ENCODE data around the gene SYT11. TPM values are rescaled to one million over a fixed set of nuclear protein-coding genes. Genes with fewer than 3 reads are reported as not detected.

The SYT11 gene
- total and polyA plus RNA-seq, 2 of the 8 experiments (the other 6 are each of a cell fraction or from before 2014, with no cell fraction given), result 7.2 to 9.6 TPM

DNA sequence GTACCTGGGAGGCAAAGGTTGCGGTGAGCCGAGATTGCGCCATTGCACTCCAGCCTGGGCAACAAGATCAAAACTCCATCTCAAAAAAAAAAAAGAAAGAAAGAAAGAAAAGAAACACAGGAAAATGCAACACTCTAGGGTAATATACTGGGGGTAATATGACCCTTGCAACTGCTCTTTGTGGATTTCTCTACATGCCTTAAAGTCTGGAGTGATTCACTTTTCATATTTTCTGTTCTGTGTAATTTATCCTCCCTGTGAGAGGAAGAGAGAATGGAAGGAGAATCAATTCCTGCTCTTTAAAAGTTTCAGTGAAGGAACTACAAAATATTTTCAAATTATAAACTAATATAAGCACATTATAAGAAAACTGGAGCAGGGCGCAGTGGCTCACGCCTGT, 29.1 kb downstream of the SYT11 start:
- Histone ChIP-seq H2BK15ac (ENCODE audit: low read length) (no peak overlapping the region), H3K27me3 (replicated peaks in 1 of 4; ENCODE audit: control insufficient read depth in 3 of 4, extremely low read depth in 1 of 4, insufficient read depth in 3 of 4, low read length in 3 of 4) (no peaks in the 10 kb centered on the region), H3K79me1 (ENCODE audit: low read depth, low read length) (no peaks in the 10 kb centered on the region), H3K4me2 (ENCODE audit: insufficient read depth in 1 of 2, low read depth in 2 of 2, low read length in 2 of 2) (no peak overlapping the region), H3K4me3 (ENCODE audit: extremely low read depth in 1 of 4, insufficient read depth in 2 of 4, low read depth in 3 of 4, low read length in 4 of 4) (no peak overlapping the region), H3K4me1 (replicated peaks in 1 of 4; ENCODE audit: control insufficient read depth in 3 of 4, insufficient read depth in 4 of 4, low read length in 3 of 4) (0 out of 7 replicates have a peak, but pooled peaks cover 0 to 3% (median 0%) of the 10 kb centered on the region in 4 experiments), H4K20me1 (replicated peaks in 1 of 2; ENCODE audit: control insufficient read depth in 1 of 2, insufficient read depth in 2 of 2, low read length in 2 of 2) (no peaks in the 10 kb centered on the region), H3K36me3 (ENCODE audit: control insufficient read depth in 2 of 4, insufficient read depth in 4 of 4, low read length in 3 of 4) (no peaks in the 10 kb centered on the region), H3K9me3 (ENCODE audit: insufficient read depth in 2 of 2, low read depth in 1 of 2, low read length in 1 of 2) (no peaks in the 10 kb centered on the region), H2AK5ac (ENCODE audit: low read depth, low read length) (no peak overlapping the region), H3K18ac (ENCODE audit: extremely low read depth, low read length) (no peak overlapping the region), H2AFZ (ENCODE audit: low read length) (no peak overlapping the region), H4K5ac (ENCODE audit: insufficient read length, low read depth, low read length) (no peak overlapping the region), H3K4ac (replicated peaks; ENCODE audit: insufficient read length, low read depth, low read length) (no peak overlapping the region), H3K9ac (replicated peaks in 1 of 4; ENCODE audit: extremely low read depth in 1 of 4, low read depth in 3 of 4, low read length in 3 of 4) (no peak overlapping the region), H3K79me2 (ENCODE audit: control insufficient read depth in 1 of 2, insufficient read depth in 2 of 2, low read length in 2 of 2) (no peaks in the 10 kb centered on the region), H3K23ac (ENCODE audit: insufficient read length) (no peak overlapping the region), H4K8ac (ENCODE audit: extremely low read depth, insufficient read depth, low read length) (no peak overlapping the region), H2BK12ac (ENCODE audit: low read depth, low read length) (no peak overlapping the region), H3K27ac (ENCODE audit: low read depth, low read length) (no peak overlapping the region), H4K91ac (replicated peaks; ENCODE audit: insufficient read length, low read length) (no peak overlapping the region), H2BK20ac (ENCODE audit: low read length) (no peak overlapping the region), H2BK5ac (ENCODE audit: low read depth, low read length) (no peak overlapping the region), H3K14ac (ENCODE audit: insufficient read length) (no peak overlapping the region), H3K56ac (replicated peaks; ENCODE audit: insufficient read length, low read depth, low read length) (no peak overlapping the region), H2BK120ac (replicated peaks; ENCODE audit: low read depth, low read length) (no peak overlapping the region), H3K23me2 (ENCODE audit: low read depth, low read length) (no peaks in the 10 kb centered on the region)
- DNase-seq (ENCODE audit: low read depth in 1 of 2, low spot score in 2 of 2) (no peak), FAIRE-seq (no peak)
- TF ChIP-seq RNF2 (IDR thresholded peaks at IDR 0.05; ENCODE audit: borderline replicate concordance, low read depth, low read length, missing control alignments, poor library complexity, severe bottlenecking), result no peak
- no peak for TF ChIP-seq CHD1 (IDR thresholded peaks at IDR 0.05; ENCODE audit: low read depth, low read length)
- no peak for TF ChIP-seq KDM1A (IDR thresholded peaks at IDR 0.05; ENCODE audit: borderline replicate concordance, low read length)
- TF ChIP-seq SIN3A (conservative IDR thresholded peaks at IDR 0.05 in 1 of 2, IDR thresholded peaks at IDR 0.05 in 1 of 2; ENCODE audit: low read depth in 1 of 2, low read length in 2 of 2), result no peak
- TF ChIP-seq MAFK (IDR thresholded peaks at IDR 0.05; ENCODE audit: low read depth, low read length), result no peak
- TF ChIP-seq EP300 (IDR thresholded peaks at IDR 0.05; ENCODE audit: borderline replicate concordance in 1 of 2, low read depth in 2 of 2, low read length in 2 of 2), result no peak
- TF ChIP-seq BACH1 (IDR thresholded peaks at IDR 0.05; ENCODE audit: low read length), result no peak
- TF ChIP-seq KDM5A (IDR thresholded peaks at IDR 0.05; ENCODE audit: low read length), result no peak
- TF ChIP-seq POLR2A (IDR thresholded peaks at IDR 0.05; ENCODE audit: control extremely low read depth in 1 of 2, low read depth in 2 of 2, low read length in 2 of 2), result no peak
- no peak for TF ChIP-seq EGR1 (IDR thresholded peaks at IDR 0.05; ENCODE audit: borderline replicate concordance, low read depth, low read length)
- POLR2A ChIA-PET (ENCODE audit: partially characterized antibody), result interaction anchor here (1.9 kb wide), 1 partner anchor 29 kb away, joined by 6 read pairs; the partner anchor contains the start of gene SYT11
- CTCF ChIA-PET (ENCODE audit: partially characterized antibody), result no interaction called here
- WGBS, 2 experiments (ENCODE audit: extremely low coverage in 1 of 2, insufficient coverage in 1 of 2, insufficient read length in 1 of 2, insufficient replicate concordance in 2 of 2, low coverage in 1 of 2, low lambda C conversion rate in 2 of 2, missing lambda C conversion rate in 1 of 2), result 96% methylated on average over 2 of the region's 5 CpGs; no CpG with 5 or more reads in 1 of the 2 experiments
